ENCODE measurements around the gene ARHGAP45. TPM values are rescaled to one million over a fixed set of nuclear protein-coding genes. Genes with fewer than 3 reads are reported as not detected.

Gene ARHGAP45
- total and polyA plus RNA-seq, 9 of the 15 experiments (the other 6 are each of a cell fraction or from before 2014, with no cell fraction given), result 0.08 to 22.1 (median 4.2) TPM

GRCh38 chr19:1073063-1073955, 6.3 kb downstream of the ARHGAP45 start (continued):
- TF ChIP-seq CCNT2 (IDR thresholded peaks at IDR 0.05; ENCODE audit: borderline replicate concordance, extremely low read depth, insufficient read length, low read depth, low read length) (peak; percentile 45), CREB3L1 (IDR thresholded peaks at IDR 0.05; ENCODE audit: borderline replicate concordance, low read depth) (no peak), GTF3C2 (IDR thresholded peaks at IDR 0.05; ENCODE audit: borderline replicate concordance, extremely low read depth, insufficient read length) (no peak), CLOCK (CRISPR knock-in tag; IDR thresholded peaks at IDR 0.05; ENCODE audit: borderline replicate concordance) (no peak), PTRF (tag; IDR thresholded peaks at IDR 0.05) (no peak), AFF1 (IDR thresholded peaks at IDR 0.05; ENCODE audit: low read depth in 1 of 2, partially characterized antibody in 2 of 2) (no peak), ZFP91 (CRISPR knock-in tag; IDR thresholded peaks at IDR 0.05) (0 out of 2 replicates have a peak, but pooled peaks have one; percentile 15), MNT (conservative IDR thresholded peaks at IDR 0.05) (peak in 1 of 2 experiments; percentile 78; a peak in 2 of 4 replicates)
